ENCODE results near the gene GALNT18. TPM values are rescaled to one million over a fixed set of nuclear protein-coding genes. Genes with fewer than 3 reads are reported as not detected.

GALNT18 gene
- total and polyA plus RNA-seq, 2 of the 4 experiments (the other 2 are of a cell fraction), result 9.5 to 11.3 TPM

- CTCF ChIA-PET, result no interaction called here
- intact Hi-C loops (cut with micrococcal nuclease), result no loop called here
These were observed 392.2 kb downstream of the GALNT18 start for GRCh38 chr11:11229647-11230046.

More at GRCh38 chr11:11229647-11230046, 392.2 kb downstream of the GALNT18 start:
- ATAC-seq (ENCODE audit: low read depth) (no peak), DNase-seq (peak; percentile 2)
- H3K4me1 ChIP-seq (ENCODE audit: control insufficient read depth, insufficient read depth, low read length), result no peaks in the 10 kb centered on the region
- no TSS peak for BruUV-seq (replicated peaks)
- no peak overlapping the region for H2BK15ac ChIP-seq (ENCODE audit: low read depth, low read length)
- H3K18ac ChIP-seq (ENCODE audit: low read depth, low read length), result no peak overlapping the region
- dilution Hi-C loops (cut with HindIII; ENCODE audit: low sequenced_read_pairs, unreplicated experiment) (no loop called here), in situ Hi-C loops (cut with MboI; ENCODE audit: low sequenced_read_pairs) (no loop called here)
- no peaks in the 10 kb centered on the region for H3K79me1 ChIP-seq (ENCODE audit: low read depth in 1 of 2, low read length in 2 of 2)
- H2AK9ac ChIP-seq (replicated peaks; ENCODE audit: low read depth, low read length, poor library complexity), result no peak overlapping the region
- no peak overlapping the region for H3K9ac ChIP-seq (ENCODE audit: low read depth, low read length)
- H2BK120ac ChIP-seq (ENCODE audit: low read depth, low read length), result no peak overlapping the region
- H3K9me1 ChIP-seq (ENCODE audit: insufficient read depth, low read length), result no peaks in the 10 kb centered on the region
- POLR2A ChIA-PET (ENCODE audit: unreplicated experiment), result no interaction called here
- no peaks in the 10 kb centered on the region for H3K9me3 ChIP-seq (ENCODE audit: control insufficient read depth, insufficient read depth, low read length)
- H3K4me3 ChIP-seq (ENCODE audit: insufficient read depth, low read depth, low read length), result no peak overlapping the region
- no peak overlapping the region for H3K4ac ChIP-seq (ENCODE audit: low read depth, low read length)
- no peak overlapping the region for H4K8ac ChIP-seq (ENCODE audit: low read depth in 2 of 2, low read length in 2 of 2)
- H2AK5ac ChIP-seq (ENCODE audit: low read depth, low read length), result no peak overlapping the region
- H2BK5ac ChIP-seq (ENCODE audit: low read depth, low read length, poor library complexity, severe bottlenecking), result no peak overlapping the region
- no peak overlapping the region for H3K4me2 ChIP-seq (ENCODE audit: low read depth, low read length)
- no peak overlapping the region for H3K27ac ChIP-seq (ENCODE audit: insufficient read depth, low read length)
- no CpG with 5 or more reads among the region's 2 CpGs for WGBS, 2 experiments (ENCODE audit: extremely low coverage in 2 of 2, insufficient read length in 1 of 2)
- H3K56ac ChIP-seq (ENCODE audit: extremely low read depth, insufficient read depth, low read length), result no peak overlapping the region
- no peak overlapping the region for H4K5ac ChIP-seq (ENCODE audit: low read depth, low read length)
- H3K36me3 ChIP-seq (ENCODE audit: control insufficient read depth, insufficient read depth, low read length), result no peaks in the 10 kb centered on the region
- H2AFZ ChIP-seq (replicated peaks; ENCODE audit: low read length, poor library complexity), result no peak overlapping the region
- TF ChIP-seq POLR2A (IDR thresholded peaks at IDR 0.05; ENCODE audit: low read depth, low read length) (no peak), MAZ (IDR thresholded peaks at IDR 0.05; ENCODE audit: borderline replicate concordance, low read depth, low read length) (no peak), RFX5 (IDR thresholded peaks at IDR 0.05; ENCODE audit: low read depth, low read length) (no peak), CEBPB (IDR thresholded peaks at IDR 0.05; ENCODE audit: low read depth, low read length) (no peak), NFE2L2 (IDR thresholded peaks at IDR 0.05; ENCODE audit: low read depth, low read length) (no peak)
- H4K91ac ChIP-seq (ENCODE audit: insufficient read depth, low read depth, low read length), result no peak overlapping the region
- peaks cover 53% of the 10 kb centered on the region for H3K27me3 ChIP-seq (ENCODE audit: control insufficient read depth, insufficient read depth, low read length)
- no peak overlapping the region for H2BK20ac ChIP-seq (ENCODE audit: low read depth, low read length)
- no peaks in the 10 kb centered on the region for H4K20me1 ChIP-seq (ENCODE audit: insufficient read depth, low read length)
- no peak overlapping the region for H3K14ac ChIP-seq (replicated peaks; ENCODE audit: low read depth, low read length)
- no peak overlapping the region for H3K23ac ChIP-seq (ENCODE audit: low read depth, low read length)

Data from IMR-90 (cell line).